Brain microvascular endothelial cell (primary cell): Measurements from ENCODE around the gene UBASH3A.

Source experiments
- DNase-seq: peaks from one replicate; pipeline ENCODE4 v3.0.0-alpha.2; 2020
- H3K27ac ChIP-seq: fragments of 250-450 bp; sonication (Bioruptor Pico); 2 replicates; pipeline ENCODE4 v1.5.1; 2020; ENCODE audit warnings: mild to moderate bottlenecking, moderate library complexity
- H3K27me3 ChIP-seq: fragments of 250-450 bp; sonication (Bioruptor Pico); replicated peaks from 2 replicates; pipeline ENCODE4 v1.5.1; 2020; ENCODE audit warnings: mild to moderate bottlenecking
- H3K36me3 ChIP-seq: fragments of 250-450 bp; sonication (Bioruptor Pico); replicated peaks from 2 replicates; pipeline ENCODE4 v1.5.1; 2020; ENCODE audit warnings: mild to moderate bottlenecking
- H3K4me3 ChIP-seq: 2 replicates; pipeline ENCODE4 v1.5.1; 2011; ENCODE audit warnings: low read depth, mild to moderate bottlenecking, control low read depth, low read length, moderate library complexity
- in situ Hi-C: cut with HindIII; loops from 2 replicates; pipeline ENCODE4 v1.10.0; 2017; ENCODE audit warnings: low sequenced_read_pairs, low pct_ligation_motif_present
- TF ChIP-seq, protein P1 (sequence below): IDR thresholded peaks from 2 replicates; pipeline ENCODE4 v1.5.1; 2011; ENCODE audit warnings: low read depth, mild to moderate bottlenecking, moderate library complexity, low read length, control low read depth, inconsistent platforms; ENCODE audit errors: missing control alignments

Gene UBASH3A

GRCh38 chr21:42452401-42453223, 48.9 kb downstream of the UBASH3A start:
- Histone ChIP-seq H3K27me3 (no peaks in the 10 kb centered on the region), H3K4me3 (no peak overlapping the region), H3K27ac (no peak overlapping the region), H3K36me3 (no peaks in the 10 kb centered on the region)
- DNase-seq: no peak
- TF ChIP-seq, protein P1, sequence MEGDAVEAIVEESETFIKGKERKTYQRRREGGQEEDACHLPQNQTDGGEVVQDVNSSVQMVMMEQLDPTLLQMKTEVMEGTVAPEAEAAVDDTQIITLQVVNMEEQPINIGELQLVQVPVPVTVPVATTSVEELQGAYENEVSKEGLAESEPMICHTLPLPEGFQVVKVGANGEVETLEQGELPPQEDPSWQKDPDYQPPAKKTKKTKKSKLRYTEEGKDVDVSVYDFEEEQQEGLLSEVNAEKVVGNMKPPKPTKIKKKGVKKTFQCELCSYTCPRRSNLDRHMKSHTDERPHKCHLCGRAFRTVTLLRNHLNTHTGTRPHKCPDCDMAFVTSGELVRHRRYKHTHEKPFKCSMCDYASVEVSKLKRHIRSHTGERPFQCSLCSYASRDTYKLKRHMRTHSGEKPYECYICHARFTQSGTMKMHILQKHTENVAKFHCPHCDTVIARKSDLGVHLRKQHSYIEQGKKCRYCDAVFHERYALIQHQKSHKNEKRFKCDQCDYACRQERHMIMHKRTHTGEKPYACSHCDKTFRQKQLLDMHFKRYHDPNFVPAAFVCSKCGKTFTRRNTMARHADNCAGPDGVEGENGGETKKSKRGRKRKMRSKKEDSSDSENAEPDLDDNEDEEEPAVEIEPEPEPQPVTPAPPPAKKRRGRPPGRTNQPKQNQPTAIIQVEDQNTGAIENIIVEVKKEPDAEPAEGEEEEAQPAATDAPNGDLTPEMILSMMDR: no peak
- in situ Hi-C loops: no loop called here

DNA sequence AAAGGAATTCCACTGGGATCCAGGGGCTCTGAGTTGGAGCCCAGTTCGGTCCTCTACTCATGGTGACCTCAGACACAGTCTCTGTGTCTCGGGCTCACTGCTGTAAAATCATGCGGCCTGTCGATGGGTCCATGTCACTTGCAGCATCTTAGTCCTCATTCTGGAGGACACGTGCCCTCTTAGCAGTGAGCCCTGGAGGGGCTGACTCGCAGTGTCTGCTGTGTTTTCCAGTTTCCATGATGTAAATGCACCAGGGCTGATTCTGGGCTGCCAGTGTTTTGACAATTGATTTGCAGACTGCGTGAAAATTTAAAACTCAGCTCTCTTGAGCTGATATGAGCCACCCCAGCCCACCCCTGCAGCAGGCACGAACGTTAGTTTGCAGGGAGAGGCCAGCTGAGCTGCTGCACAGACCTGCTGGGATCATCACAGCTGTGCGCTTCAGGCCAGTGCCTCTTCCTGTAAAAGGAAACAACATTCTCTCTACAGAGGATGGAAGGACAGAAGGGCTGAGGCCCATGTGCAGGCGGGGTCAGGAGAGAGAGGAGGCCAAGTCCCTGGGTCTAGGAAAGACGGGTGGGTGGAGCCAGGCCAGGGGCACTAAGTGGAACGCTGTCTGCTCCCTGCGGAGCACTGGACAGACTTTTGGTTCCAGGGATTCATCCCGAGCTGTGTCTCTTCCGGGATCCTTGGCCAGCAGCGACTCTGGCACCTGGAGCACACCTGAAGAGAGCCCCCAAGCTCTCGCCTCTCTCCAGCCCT, 49.7 kb downstream of the UBASH3A start:
- in situ Hi-C loops: no loop called here
- Histone ChIP-seq H3K4me3 (no peak overlapping the region), H3K27me3 (no peaks in the 10 kb centered on the region), H3K36me3 (no peaks in the 10 kb centered on the region), H3K27ac (no peak overlapping the region)
- TF ChIP-seq, protein P1: no peak
- no peak for DNase-seq

DNA sequence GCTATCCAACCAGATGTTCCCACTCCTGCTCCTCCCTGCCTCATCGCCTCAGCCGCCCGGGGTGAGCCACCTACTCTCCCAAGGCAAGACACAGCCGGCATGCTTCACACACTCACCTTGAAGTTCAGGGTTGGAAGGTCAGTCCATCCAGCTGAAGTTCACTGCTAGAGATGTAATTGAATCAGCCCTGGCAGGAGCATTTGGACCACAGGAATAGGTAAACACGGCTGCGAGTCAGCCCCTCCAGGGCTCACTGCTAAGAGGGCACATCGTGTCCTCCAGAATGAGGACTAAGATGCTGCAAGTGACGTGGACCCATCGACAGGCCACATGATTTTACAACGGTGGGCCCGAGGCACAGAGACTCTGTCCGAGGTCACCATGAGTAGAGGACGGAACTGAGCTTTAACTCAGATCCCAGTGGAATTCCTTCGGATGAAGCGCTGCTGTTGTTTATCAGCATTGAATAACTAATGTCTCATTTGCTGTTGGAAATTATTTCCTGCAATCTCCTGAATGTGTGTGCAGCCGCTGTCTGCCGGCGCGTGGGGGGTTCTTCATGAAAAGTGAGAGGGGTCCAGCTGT, 50.4 kb downstream of the UBASH3A start:
- TF ChIP-seq, protein P1: no peak
- no peaks in the 10 kb centered on the region for H3K27me3 ChIP-seq
- DNase-seq: no peak
- no peaks in the 10 kb centered on the region for H3K36me3 ChIP-seq
- no peak overlapping the region for H3K27ac ChIP-seq
- no peak overlapping the region for H3K4me3 ChIP-seq
- in situ Hi-C loops: no loop called here

DNA sequence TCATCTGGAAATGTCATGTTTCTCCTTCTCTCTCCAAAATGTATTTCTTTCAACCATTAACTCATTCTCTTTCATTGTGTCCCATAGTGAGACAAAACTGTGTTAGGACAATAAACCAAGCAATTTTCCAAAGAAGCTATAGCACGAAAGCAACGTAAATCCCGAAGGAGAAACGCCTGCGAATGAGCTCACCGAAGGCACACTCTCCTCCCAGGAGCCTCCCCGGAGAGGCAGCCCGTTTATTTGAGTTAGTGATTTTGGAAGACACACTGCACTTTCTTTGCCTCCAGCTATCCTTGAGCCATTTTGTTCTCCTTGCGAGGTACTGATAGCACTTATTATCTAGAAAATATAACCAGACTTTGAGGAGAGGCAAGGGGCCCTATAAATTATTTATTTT, 51.1 kb downstream of the UBASH3A start:
- no peaks in the 10 kb centered on the region for H3K27me3 ChIP-seq
- no peak overlapping the region for H3K27ac ChIP-seq
- TF ChIP-seq, protein P1: no peak
- no peaks in the 10 kb centered on the region for H3K36me3 ChIP-seq
- H3K4me3 ChIP-seq: no peak overlapping the region
- in situ Hi-C loops: no loop called here
- DNase-seq: no peak

- Histone ChIP-seq H3K36me3 (no peaks in the 10 kb centered on the region), H3K27me3 (no peaks in the 10 kb centered on the region), H3K4me3 (no peak overlapping the region), H3K27ac (no peak overlapping the region)
- TF ChIP-seq, protein P1: no peak
- DNase-seq: no peak
- in situ Hi-C loops: no loop called here
Observed at GRCh38 chr21:42455196-42455595, 51.5 kb downstream of the UBASH3A start.
